Colonic mucosa (tissue), 4 donors: ENCODE measurements around the gene RIPK4. TPM values are rescaled to one million over a fixed set of nuclear protein-coding genes. Genes with fewer than 3 reads are reported as not detected.

Source experiments
- DNase-seq: peaks from one replicate; pipeline ENCODE4 v3.0.0-alpha.2; 2020
- H3K27ac ChIP-seq: fragments of 200-600 bp; one replicate; pipeline ENCODE4 v1.8.0; 2021
- H3K27me3 ChIP-seq: fragments of 200-600 bp; one replicate; pipeline ENCODE4 v1.8.0; 2021
- H3K36me3 ChIP-seq: fragments of 200-600 bp; one replicate; pipeline ENCODE4 v1.8.0; 2021
- H3K4me1 ChIP-seq: fragments of 200-600 bp; one replicate; pipeline ENCODE4 v1.8.0; 2021; ENCODE audit warnings: mild to moderate bottlenecking
- H3K4me3 ChIP-seq: fragments of 200-600 bp; one replicate; pipeline ENCODE4 v1.8.0; 2021
- H3K9ac ChIP-seq, 2 donors: one replicate each; pipeline ENCODE4 v1.7.0; 2013; ENCODE audit warnings: control low read depth in 2 of 2, low read depth in 2 of 2, low read length in 2 of 2
- H3K9me3 ChIP-seq: fragments of 200-600 bp; one replicate; pipeline ENCODE4 v1.8.0; 2021
- intact Hi-C: fragments of 100-400 bp; cut with DNase I; formaldehyde crosslinking; loops from one replicate; pipeline ENCODE4 v1.14.1; 2022
- total RNA-seq, 2 donors: library from RNA; stranded (reverse); fragmentation: NEBNext Ultra II Directional in 1 of 2; extraction: Animal tissue kit (Norgen Biotek cat#: 25700) in 1 of 2; gene quantifications; one replicate each; pipeline ENCODE4 v1.2.1, GENCODE V29; 2021
- TF ChIP-seq, protein P1 (sequence below): fragments of 200-600 bp; IDR thresholded peaks from one replicate; pipeline ENCODE4 v1.8.0; 2022; ENCODE audit warnings: antibody characterized with exemption, mild to moderate bottlenecking
- donor health status: healthy.
- donor health status: DM: no; HTN: no; CAD: no.
- donor health status: DM: no; HTN: no; CAD: no.

Gene RIPK4
- total RNA-seq, 2 donors from 2014 or later = 10.1 to 10.5 TPM

DNA sequence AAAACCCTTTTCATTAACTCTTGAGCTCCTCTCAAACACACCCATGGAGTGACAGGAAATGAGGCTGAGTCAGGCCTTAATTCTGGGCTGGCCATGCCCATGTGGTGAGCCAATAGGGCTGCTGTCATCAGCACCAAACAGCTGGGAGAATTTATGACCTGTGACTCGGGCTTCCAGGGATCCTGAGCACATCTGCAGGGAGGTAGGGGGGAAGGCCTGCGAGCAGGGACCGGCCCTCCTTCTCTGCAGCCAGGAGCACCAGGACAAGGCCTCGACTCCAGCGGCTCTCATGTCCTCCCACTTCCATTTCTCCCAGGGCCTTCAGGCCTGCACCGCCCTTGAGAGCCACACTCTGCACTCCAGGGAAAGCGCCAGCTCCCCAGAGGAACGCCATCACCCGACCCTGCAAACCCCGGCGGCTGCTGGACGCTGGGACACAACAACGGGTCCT lies 14.6 kb downstream of the RIPK4 start:
- TF ChIP-seq, protein P1, sequence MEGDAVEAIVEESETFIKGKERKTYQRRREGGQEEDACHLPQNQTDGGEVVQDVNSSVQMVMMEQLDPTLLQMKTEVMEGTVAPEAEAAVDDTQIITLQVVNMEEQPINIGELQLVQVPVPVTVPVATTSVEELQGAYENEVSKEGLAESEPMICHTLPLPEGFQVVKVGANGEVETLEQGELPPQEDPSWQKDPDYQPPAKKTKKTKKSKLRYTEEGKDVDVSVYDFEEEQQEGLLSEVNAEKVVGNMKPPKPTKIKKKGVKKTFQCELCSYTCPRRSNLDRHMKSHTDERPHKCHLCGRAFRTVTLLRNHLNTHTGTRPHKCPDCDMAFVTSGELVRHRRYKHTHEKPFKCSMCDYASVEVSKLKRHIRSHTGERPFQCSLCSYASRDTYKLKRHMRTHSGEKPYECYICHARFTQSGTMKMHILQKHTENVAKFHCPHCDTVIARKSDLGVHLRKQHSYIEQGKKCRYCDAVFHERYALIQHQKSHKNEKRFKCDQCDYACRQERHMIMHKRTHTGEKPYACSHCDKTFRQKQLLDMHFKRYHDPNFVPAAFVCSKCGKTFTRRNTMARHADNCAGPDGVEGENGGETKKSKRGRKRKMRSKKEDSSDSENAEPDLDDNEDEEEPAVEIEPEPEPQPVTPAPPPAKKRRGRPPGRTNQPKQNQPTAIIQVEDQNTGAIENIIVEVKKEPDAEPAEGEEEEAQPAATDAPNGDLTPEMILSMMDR = no peak
- peaks cover 5% of the 10 kb centered on the region for H3K4me1 ChIP-seq
- no peak overlapping the region for H3K4me3 ChIP-seq
- no peaks in the 10 kb centered on the region for H3K9me3 ChIP-seq
- no peak for DNase-seq
- H3K9ac ChIP-seq = no peak overlapping the region
- no peaks in the 10 kb centered on the region for H3K27me3 ChIP-seq
- no peaks in the 10 kb centered on the region for H3K36me3 ChIP-seq
- no peak overlapping the region for H3K27ac ChIP-seq
- intact Hi-C loops = no loop called here

DNA sequence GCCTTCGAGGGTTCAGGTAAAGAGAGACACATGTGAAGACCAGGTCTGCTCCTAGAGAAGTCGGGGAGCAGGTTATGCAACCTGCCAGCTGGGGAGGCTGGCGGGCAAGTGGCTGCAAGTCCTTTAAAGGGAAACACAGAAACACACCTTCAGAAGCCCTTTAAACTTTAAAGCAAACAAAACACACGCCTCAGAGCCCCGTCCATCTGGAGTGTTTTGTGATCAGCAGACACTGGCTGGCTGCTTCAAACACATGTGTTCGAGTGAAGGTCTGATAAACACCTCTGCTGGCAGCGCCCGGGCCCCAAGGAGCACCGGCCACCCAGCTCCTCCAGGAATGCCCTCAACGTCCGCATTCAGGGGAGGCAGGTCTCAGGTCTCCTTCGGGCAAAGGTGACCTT lies 15.2 kb downstream of the RIPK4 start:
- intact Hi-C loops = no loop called here
- no peak overlapping the region for H3K27ac ChIP-seq
- H3K4me3 ChIP-seq = no peak overlapping the region
- H3K27me3 ChIP-seq = no peaks in the 10 kb centered on the region
- no peak overlapping the region for H3K9ac ChIP-seq
- H3K9me3 ChIP-seq = no peaks in the 10 kb centered on the region
- H3K4me1 ChIP-seq = peaks cover 5% of the 10 kb centered on the region
- H3K36me3 ChIP-seq = no peaks in the 10 kb centered on the region
- TF ChIP-seq, protein P1 = no peak
- no peak for DNase-seq

DNA sequence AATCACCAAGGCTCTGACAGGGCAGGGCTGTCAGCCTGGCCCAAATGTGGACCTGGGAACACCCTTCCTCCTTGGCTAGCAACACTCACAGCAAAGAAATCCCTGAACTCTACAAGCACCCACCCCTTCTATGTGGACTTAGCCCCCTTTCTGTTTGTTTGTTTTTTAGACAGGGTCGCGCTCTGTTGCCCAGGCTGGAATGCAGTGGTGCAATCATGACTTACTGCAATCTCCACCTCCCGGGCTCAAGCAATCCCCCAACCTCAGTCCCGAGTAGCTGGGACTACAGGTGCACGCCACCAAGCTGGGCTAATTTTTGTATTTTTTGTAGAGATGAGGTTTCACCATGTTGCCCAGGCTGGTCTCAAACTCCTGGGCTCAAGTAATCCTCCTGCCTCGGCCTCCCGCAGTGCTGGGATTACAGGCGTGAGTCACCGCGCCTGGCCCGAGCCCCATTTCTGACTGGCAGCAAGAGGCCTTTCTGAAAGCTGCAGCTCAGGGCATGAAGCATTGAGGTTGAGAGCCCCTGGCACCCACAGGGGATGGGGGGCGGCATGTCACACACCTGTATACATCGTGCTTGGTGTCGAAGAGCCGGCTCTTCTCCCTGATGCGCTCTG lies 16.2 kb downstream of the RIPK4 start:
- H3K27me3 ChIP-seq = no peaks in the 10 kb centered on the region
- peaks cover 5% of the 10 kb centered on the region for H3K4me1 ChIP-seq
- H3K9me3 ChIP-seq = no peaks in the 10 kb centered on the region
- no peaks in the 10 kb centered on the region for H3K36me3 ChIP-seq
- intact Hi-C loops = no loop called here
- TF ChIP-seq, protein P1 = no peak
- no peak overlapping the region for H3K4me3 ChIP-seq
- H3K27ac ChIP-seq = no peak overlapping the region
- no peak overlapping the region for H3K9ac ChIP-seq
- DNase-seq = no peak

DNA sequence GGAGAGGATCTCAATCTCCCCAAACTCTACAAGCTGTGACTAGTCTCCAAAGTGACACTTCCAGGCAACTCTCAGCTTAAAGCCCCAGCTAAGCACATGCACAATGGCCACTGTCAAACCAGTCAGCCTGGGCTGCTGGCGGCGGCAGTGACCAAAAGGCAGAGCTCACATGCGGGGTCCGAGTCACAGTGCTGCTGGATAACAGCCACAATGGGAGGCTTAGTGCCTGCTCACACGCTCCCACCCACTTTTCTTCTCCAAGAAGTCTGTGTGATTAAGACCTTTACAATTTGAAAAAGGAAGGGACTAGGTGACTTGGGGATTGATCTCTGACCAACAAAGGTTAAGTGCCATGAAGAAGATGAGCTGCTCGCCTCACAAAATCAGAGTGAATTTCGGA lies 16.8 kb downstream of the RIPK4 start:
- TF ChIP-seq, protein P1 = no peak
- H3K9me3 ChIP-seq = no peaks in the 10 kb centered on the region
- intact Hi-C loops = no loop called here
- no peak overlapping the region for H3K9ac ChIP-seq
- H3K36me3 ChIP-seq = no peaks in the 10 kb centered on the region
- H3K4me1 ChIP-seq = peaks cover 5% of the 10 kb centered on the region
- no peak overlapping the region for H3K27ac ChIP-seq
- no peak overlapping the region for H3K4me3 ChIP-seq
- H3K27me3 ChIP-seq = no peaks in the 10 kb centered on the region
- DNase-seq = no peak

DNA sequence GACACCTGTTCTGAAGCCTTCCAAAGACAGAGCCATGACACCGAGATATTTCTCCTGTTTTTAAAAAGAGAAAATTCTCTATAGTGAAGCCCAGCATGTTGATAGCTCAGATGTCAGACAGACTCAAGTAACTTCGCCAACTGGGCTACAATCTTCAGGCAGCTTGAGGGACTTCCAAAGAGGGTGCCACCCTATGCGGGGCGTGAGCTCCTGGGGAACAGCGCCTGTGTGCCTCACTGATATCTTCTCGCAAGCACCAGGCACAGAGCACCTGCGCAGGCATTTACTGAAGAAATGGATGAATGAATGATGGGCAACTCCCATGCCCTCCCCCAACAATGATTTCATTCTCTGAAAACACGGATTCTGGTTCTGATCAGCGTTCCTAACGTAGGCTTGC lies 17.6 kb downstream of the RIPK4 start:
- TF ChIP-seq, protein P1 = no peak
- no peaks in the 10 kb centered on the region for H3K36me3 ChIP-seq
- H3K9ac ChIP-seq = no peak overlapping the region
- H3K4me1 ChIP-seq = peaks cover 5% of the 10 kb centered on the region
- H3K27ac ChIP-seq = no peak overlapping the region
- no peaks in the 10 kb centered on the region for H3K9me3 ChIP-seq
- intact Hi-C loops = no loop called here
- H3K27me3 ChIP-seq = no peaks in the 10 kb centered on the region
- DNase-seq = no peak
- H3K4me3 ChIP-seq = no peak overlapping the region
